ENCODE data around the gene MYH7B.
A peak's percentile ranks its signal among the peaks of the same experiment; 100 is the strongest.

MYH7B gene

GRCh38 chr20:34955231-34956040, at the start of gene MYH7B, which contains the start of gene GSS:
Gene MYH7B (plus strand): TSS chr20:34955868. CDS start chr20:34978006, 22,138 bp downstream.
Gene GSS (minus strand): TSS chr20:34955806. CDS start chr20:34951852, 3,954 bp downstream.
- H3K4me1 Mint-ChIP-seq (ENCODE audit: low read depth) = peaks cover 14% of the 10 kb centered on the region
- H3K36me3 Mint-ChIP-seq (ENCODE audit: low read depth) = peaks cover 11% of the 10 kb centered on the region
- DNase-seq (ENCODE audit: low spot score) = peak; percentile 97
- no peaks in the 10 kb centered on the region for H3K27me3 Mint-ChIP-seq (ENCODE audit: low read depth)
- H3K9me3 Mint-ChIP-seq = no peaks in the 10 kb centered on the region
- peak within 1 kb of the TSS; percentile 95 for H3K4me3 Mint-ChIP-seq
- H3K27ac Mint-ChIP-seq = peak within 1 kb of the TSS; percentile 90

GRCh38 chr20:34907616-34908469, 47.8 kb upstream of the MYH7B start:
- H3K27me3 Mint-ChIP-seq (ENCODE audit: low read depth) = no peaks in the 10 kb centered on the region
- H3K27ac Mint-ChIP-seq = peak overlapping the region; percentile 51
- peaks cover 9% of the 10 kb centered on the region for H3K4me1 Mint-ChIP-seq (ENCODE audit: low read depth)
- no peaks in the 10 kb centered on the region for H3K9me3 Mint-ChIP-seq
- H3K36me3 Mint-ChIP-seq (ENCODE audit: low read depth) = peaks cover 17% of the 10 kb centered on the region
- no peak overlapping the region for H3K4me3 Mint-ChIP-seq
- DNase-seq (ENCODE audit: low spot score) = no peak

GRCh38 chr20:34915131-34915530, 40.5 kb upstream of the MYH7B start:
- H3K4me3 Mint-ChIP-seq = no peak overlapping the region
- no peak for DNase-seq (ENCODE audit: low spot score)
- peak overlapping the region; percentile 64 for H3K27ac Mint-ChIP-seq
- H3K4me1 Mint-ChIP-seq (ENCODE audit: low read depth) = peaks cover 32% of the 10 kb centered on the region
- H3K36me3 Mint-ChIP-seq (ENCODE audit: low read depth) = peaks cover 46% of the 10 kb centered on the region
- H3K9me3 Mint-ChIP-seq = no peaks in the 10 kb centered on the region
- H3K27me3 Mint-ChIP-seq (ENCODE audit: low read depth) = no peaks in the 10 kb centered on the region

DNA sequence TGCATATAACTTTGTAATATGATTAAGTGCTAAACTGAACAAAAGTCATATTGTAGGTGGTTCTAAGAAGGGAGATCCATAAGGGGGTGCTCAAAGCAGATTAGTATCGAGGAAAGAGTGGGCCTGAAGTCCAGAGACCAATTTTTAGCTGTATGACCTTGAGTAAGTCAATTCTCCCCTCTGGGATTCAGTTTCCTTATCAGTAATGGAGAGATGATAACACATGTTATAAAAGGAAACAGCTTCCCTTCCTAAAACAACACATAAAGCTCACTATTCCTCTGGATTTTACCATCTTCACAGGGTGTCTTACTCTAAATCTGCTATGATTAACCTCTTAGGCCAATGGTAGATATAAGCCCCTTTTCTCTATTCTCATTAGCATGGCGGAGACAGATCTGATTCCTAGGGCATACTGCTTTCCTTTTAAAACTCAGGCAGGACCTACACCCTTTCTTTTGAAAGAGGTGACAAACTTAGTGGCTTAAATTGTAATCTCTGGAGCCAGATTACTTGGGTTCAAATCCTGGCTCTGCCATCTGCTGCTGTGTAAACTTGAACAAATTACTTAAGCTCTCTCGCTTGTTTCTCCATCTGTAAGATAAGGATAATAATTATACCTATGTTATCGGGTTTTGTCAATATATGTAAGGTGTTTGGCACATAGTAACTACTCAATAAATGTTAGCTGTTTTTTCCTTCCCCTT, 39.8 kb upstream of the MYH7B start:
- DNase-seq (ENCODE audit: low spot score) = no peak
- no peak overlapping the region for H3K27ac Mint-ChIP-seq
- no peak overlapping the region for H3K4me3 Mint-ChIP-seq
- peaks cover 36% of the 10 kb centered on the region for H3K4me1 Mint-ChIP-seq (ENCODE audit: low read depth)
- H3K9me3 Mint-ChIP-seq = no peaks in the 10 kb centered on the region
- no peaks in the 10 kb centered on the region for H3K27me3 Mint-ChIP-seq (ENCODE audit: low read depth)
- peaks cover 46% of the 10 kb centered on the region for H3K36me3 Mint-ChIP-seq (ENCODE audit: low read depth)

GRCh38 chr20:34916774-34917354, 38.8 kb upstream of the MYH7B start:
- no peaks in the 10 kb centered on the region for H3K9me3 Mint-ChIP-seq
- H3K4me3 Mint-ChIP-seq = no peak overlapping the region
- H3K27ac Mint-ChIP-seq = peak overlapping the region; percentile 39
- H3K4me1 Mint-ChIP-seq (ENCODE audit: low read depth) = peaks cover 40% of the 10 kb centered on the region
- H3K36me3 Mint-ChIP-seq (ENCODE audit: low read depth) = peaks cover 43% of the 10 kb centered on the region
- no peak for DNase-seq (ENCODE audit: low spot score)
- no peaks in the 10 kb centered on the region for H3K27me3 Mint-ChIP-seq (ENCODE audit: low read depth)

- Mint-ChIP-seq H3K4me3 (no peak overlapping the region), H3K4me1 (ENCODE audit: low read depth) (peaks cover 40% of the 10 kb centered on the region), H3K27ac (no peak overlapping the region), H3K36me3 (ENCODE audit: low read depth) (peaks cover 36% of the 10 kb centered on the region), H3K9me3 (no peaks in the 10 kb centered on the region), H3K27me3 (ENCODE audit: low read depth) (no peaks in the 10 kb centered on the region)
- DNase-seq (ENCODE audit: low spot score) = peak; percentile 41
Measured at GRCh38 chr20:34920055-34920454, 35.6 kb upstream of the MYH7B start.

DNA sequence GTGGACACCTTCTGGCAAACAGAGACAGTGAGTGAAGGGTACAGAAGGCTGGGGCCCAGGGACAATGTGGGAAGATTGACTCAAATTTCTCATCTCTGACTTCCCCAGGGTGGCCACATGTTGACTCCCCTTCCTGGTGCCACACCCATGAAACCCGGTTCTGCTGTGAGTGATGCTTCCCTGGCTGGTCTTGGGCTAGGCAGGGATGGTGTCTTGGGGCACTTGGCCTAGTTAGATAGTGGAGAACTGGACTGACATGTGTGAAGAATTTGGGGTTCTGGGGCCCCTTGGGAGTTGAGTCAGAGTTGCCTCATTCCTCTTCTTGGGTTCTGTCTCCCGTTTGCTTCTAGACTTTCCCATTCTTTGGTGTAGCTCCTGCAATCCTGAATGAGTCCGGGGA, 34.2 kb upstream of the MYH7B start:
- Mint-ChIP-seq H3K4me3 (no peak overlapping the region), H3K36me3 (ENCODE audit: low read depth) (peaks cover 34% of the 10 kb centered on the region), H3K27me3 (ENCODE audit: low read depth) (no peaks in the 10 kb centered on the region), H3K27ac (no peak overlapping the region), H3K4me1 (ENCODE audit: low read depth) (peaks cover 38% of the 10 kb centered on the region), H3K9me3 (no peaks in the 10 kb centered on the region)
- peak; percentile 5 for DNase-seq (ENCODE audit: low spot score)

DNA sequence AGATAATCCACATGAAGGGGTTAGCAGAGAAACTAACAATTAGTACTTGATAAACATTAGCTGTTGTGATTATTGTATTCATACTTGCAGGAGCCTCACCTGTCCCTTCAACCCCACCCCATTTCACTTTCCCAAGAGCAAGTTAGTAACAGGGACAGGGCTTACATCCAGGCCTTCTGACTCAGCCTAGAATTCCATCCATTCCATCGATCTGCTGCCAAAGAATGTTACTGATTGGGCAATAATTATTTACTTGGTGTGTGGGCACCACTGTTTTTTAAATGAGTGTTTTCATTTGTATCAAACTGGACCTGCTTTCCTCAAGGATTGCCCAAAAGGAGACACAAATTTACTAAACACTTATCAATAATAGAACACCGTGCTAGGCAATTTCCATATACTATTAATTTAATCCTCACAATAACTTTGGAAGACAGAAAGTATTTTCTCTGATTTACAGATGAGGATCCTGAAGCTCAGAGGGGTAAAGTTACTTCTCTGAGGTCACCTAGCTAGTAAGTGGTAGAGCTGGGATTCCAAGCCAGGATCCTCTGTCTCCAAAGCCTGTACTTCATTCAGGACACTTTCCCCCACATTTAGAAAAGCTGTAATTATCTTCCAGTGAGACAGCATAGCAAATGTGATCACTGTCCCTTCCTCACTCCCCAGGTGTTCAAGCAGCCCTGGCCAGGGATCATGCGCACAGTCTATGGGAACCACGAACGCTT, 32.9 kb upstream of the MYH7B start:
- Mint-ChIP-seq H3K27ac (no peak overlapping the region), H3K36me3 (ENCODE audit: low read depth) (peaks cover 29% of the 10 kb centered on the region), H3K9me3 (no peaks in the 10 kb centered on the region), H3K27me3 (ENCODE audit: low read depth) (no peaks in the 10 kb centered on the region), H3K4me3 (no peak overlapping the region), H3K4me1 (ENCODE audit: low read depth) (peaks cover 28% of the 10 kb centered on the region)
- no peak for DNase-seq (ENCODE audit: low spot score)

DNA sequence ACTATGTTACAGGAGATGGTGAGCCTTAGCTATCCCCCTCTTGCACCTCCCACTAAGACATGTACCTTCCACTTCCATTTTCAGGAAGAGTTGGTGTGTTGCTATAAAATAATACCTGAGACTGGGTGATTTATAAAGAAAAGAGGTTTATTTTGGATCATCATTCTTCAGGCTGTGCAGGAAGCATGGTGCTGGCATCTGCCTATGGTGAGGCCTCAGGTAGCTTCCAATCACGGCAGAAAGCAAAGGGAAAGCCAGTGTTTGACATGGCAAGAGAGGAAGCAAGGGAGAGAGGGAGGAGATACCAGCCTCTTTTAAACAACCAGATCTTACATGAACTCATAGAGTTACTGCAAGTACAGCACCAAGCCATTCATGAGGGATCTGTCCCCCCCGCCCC, 32.3 kb upstream of the MYH7B start:
- Mint-ChIP-seq H3K36me3 (ENCODE audit: low read depth) (peaks cover 29% of the 10 kb centered on the region), H3K4me3 (no peak overlapping the region), H3K27ac (no peak overlapping the region), H3K9me3 (no peaks in the 10 kb centered on the region), H3K27me3 (ENCODE audit: low read depth) (no peaks in the 10 kb centered on the region), H3K4me1 (ENCODE audit: low read depth) (peaks cover 23% of the 10 kb centered on the region)
- DNase-seq (ENCODE audit: low spot score) = no peak

- no peak overlapping the region for H3K27ac Mint-ChIP-seq
- no peaks in the 10 kb centered on the region for H3K27me3 Mint-ChIP-seq (ENCODE audit: low read depth)
- H3K4me3 Mint-ChIP-seq = no peak overlapping the region
- H3K9me3 Mint-ChIP-seq = no peaks in the 10 kb centered on the region
- H3K4me1 Mint-ChIP-seq (ENCODE audit: low read depth) = peaks cover 12% of the 10 kb centered on the region
- peaks cover 26% of the 10 kb centered on the region for H3K36me3 Mint-ChIP-seq (ENCODE audit: low read depth)
- no peak for DNase-seq (ENCODE audit: low spot score)
Measured at GRCh38 chr20:34925341-34925740, 30.3 kb upstream of the MYH7B start.

DNA sequence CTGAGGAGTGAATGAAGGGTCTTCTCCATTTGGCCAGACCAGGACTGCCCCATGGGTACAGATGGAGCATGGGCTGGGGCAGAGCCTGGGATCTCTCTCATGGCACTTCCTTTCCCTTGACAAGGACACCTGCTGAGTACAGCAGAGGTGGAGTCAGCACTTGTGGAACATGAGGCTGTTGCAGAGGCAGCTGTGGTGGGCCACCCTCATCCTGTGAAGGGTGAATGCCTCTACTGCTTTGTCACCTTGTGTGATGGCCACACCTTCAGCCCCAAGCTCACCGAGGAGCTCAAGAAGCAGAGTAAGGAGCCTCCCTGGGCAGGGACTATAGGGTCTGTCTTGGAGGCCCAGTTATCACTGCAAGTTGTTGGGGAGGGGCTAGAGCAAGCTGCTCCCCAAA, 29.7 kb upstream of the MYH7B start:
- no peaks in the 10 kb centered on the region for H3K9me3 Mint-ChIP-seq
- peaks cover 8% of the 10 kb centered on the region for H3K4me1 Mint-ChIP-seq (ENCODE audit: low read depth)
- H3K36me3 Mint-ChIP-seq (ENCODE audit: low read depth) = peaks cover 32% of the 10 kb centered on the region
- DNase-seq (ENCODE audit: low spot score) = no peak
- H3K4me3 Mint-ChIP-seq = no peak overlapping the region
- peak overlapping the region; percentile 10 for H3K27ac Mint-ChIP-seq
- no peaks in the 10 kb centered on the region for H3K27me3 Mint-ChIP-seq (ENCODE audit: low read depth)

- peaks cover 6% of the 10 kb centered on the region for H3K4me1 Mint-ChIP-seq (ENCODE audit: low read depth)
- no peak overlapping the region for H3K4me3 Mint-ChIP-seq
- H3K36me3 Mint-ChIP-seq (ENCODE audit: low read depth) = peaks cover 35% of the 10 kb centered on the region
- H3K9me3 Mint-ChIP-seq = no peaks in the 10 kb centered on the region
- no peak for DNase-seq (ENCODE audit: low spot score)
- H3K27me3 Mint-ChIP-seq (ENCODE audit: low read depth) = no peaks in the 10 kb centered on the region
- no peak overlapping the region for H3K27ac Mint-ChIP-seq
Measured at GRCh38 chr20:34926581-34926980, 29.1 kb upstream of the MYH7B start.

GRCh38 chr20:34927736-34928135, 27.9 kb upstream of the MYH7B start:
- H3K27me3 Mint-ChIP-seq (ENCODE audit: low read depth) = no peaks in the 10 kb centered on the region
- no peak overlapping the region for H3K4me3 Mint-ChIP-seq
- DNase-seq (ENCODE audit: low spot score) = no peak
- peaks cover 6% of the 10 kb centered on the region for H3K4me1 Mint-ChIP-seq (ENCODE audit: low read depth)
- H3K9me3 Mint-ChIP-seq = no peaks in the 10 kb centered on the region
- H3K36me3 Mint-ChIP-seq (ENCODE audit: low read depth) = peaks cover 44% of the 10 kb centered on the region
- H3K27ac Mint-ChIP-seq = no peak overlapping the region
